GM12878 (cell line): ENCODE results near the gene ITGA5. TPM values are rescaled to one million over a fixed set of nuclear protein-coding genes. Genes with fewer than 3 reads are reported as not detected.

Source experiments
- ATAC-seq: fragments of 200-7000 bp; cut with Tn5 transposase; 3 replicates; pipeline ENCODE4 v1.9.1; 2020; ENCODE audit warnings: mild to moderate bottlenecking, moderate library complexity
- BruUV-seq: library from RNA; stranded (reverse); fragments of 400-500 nt; replicated peaks from 2 replicates; lab custom pipeline; 2021; lab: Mats Ljungman, UMichigan
- CTCF ChIA-PET: fragments of 300-600 bp; sonication (Branson Sonifier 250); formaldehyde crosslinking; extraction: SDS; loops from one replicate; lab custom pipeline; 2021; ENCODE audit warnings: inconsistent platforms; lab: Yijun Ruan, JAX
- POLR2A ChIA-PET: fragments of 350-600 bp; formaldehyde crosslinking; extraction: SDS; loops from one replicate; lab custom pipeline; 2021; ENCODE audit warnings: inconsistent platforms; lab: Charles Lee
- RAD21 ChIA-PET: fragments of 300-600 bp; sonication (Branson Sonifier 250); formaldehyde crosslinking; loops from one replicate; lab custom pipeline; 2023; ENCODE audit warnings: antibody characterized with exemption; ENCODE audit not compliant: unreplicated experiment; lab: Charles Lee
- SMC1A ChIA-PET: fragments of 300-600 bp; sonication (Branson Sonifier 250); formaldehyde crosslinking; loops from one replicate; lab custom pipeline; 2023; ENCODE audit not compliant: unreplicated experiment, uncharacterized antibody; lab: Charles Lee
- DNase-seq: peaks from one replicate; pipeline ENCODE4 v3.0.0-alpha.2; 2011; ENCODE audit warnings: low read depth, low spot score
- FAIRE-seq: peaks from 3 replicates; lab custom pipeline; 2011; peaks lifted over from hg19 to GRCh38; lab: Jason Lieb, UNC
- H2AFZ ChIP-seq: 2 replicates; pipeline ENCODE4 v1.6.0; 2011; ENCODE audit warnings: low read depth, low read length, control low read depth; ENCODE audit not compliant: control insufficient read depth
- H3K27ac ChIP-seq: 2 replicates; pipeline ENCODE4 v1.5.1; 2011; ENCODE audit warnings: control low read depth; ENCODE audit not compliant: control insufficient read depth, insufficient read depth
- H3K27me3 ChIP-seq, 2 experiments: replicated peaks in 1 of 2; 2 replicates each; pipeline versions ENCODE4 v1.6.0 to v1.6.1; 2011; ENCODE audit warnings: low read length in 1 of 2; ENCODE audit not compliant: control insufficient read depth in 2 of 2, insufficient read depth in 2 of 2
- H3K36me3 ChIP-seq, 2 experiments: 2 replicates each; pipeline ENCODE4 v1.5.1; 2011; ENCODE audit warnings: low read length in 1 of 2; ENCODE audit not compliant: control insufficient read depth in 2 of 2, insufficient read depth in 2 of 2
- H3K4me1 ChIP-seq: 2 replicates; pipeline ENCODE4 v1.6.1; 2011; ENCODE audit warnings: mild to moderate bottlenecking, low read length, moderate library complexity, mixed read lengths; ENCODE audit not compliant: control insufficient read depth, insufficient read depth
- H3K4me2 ChIP-seq: 2 replicates; pipeline ENCODE4 v1.6.0; 2011; ENCODE audit warnings: control low read depth; ENCODE audit not compliant: control insufficient read depth, insufficient read depth
- H3K4me3 ChIP-seq: fragments of 200-600 bp; sonication (generic); 2 replicates; pipeline ENCODE4 v1.5.1; 2016
- H3K79me2 ChIP-seq: 2 replicates; pipeline ENCODE4 v1.6.0; 2011; ENCODE audit warnings: low read length; ENCODE audit not compliant: control insufficient read depth, insufficient read depth
- H3K9ac ChIP-seq: 2 replicates; pipeline ENCODE4 v1.8.0; 2011; ENCODE audit warnings: low read length, control low read depth, mixed read lengths; ENCODE audit not compliant: control insufficient read depth, insufficient read depth
- H3K9me3 ChIP-seq: replicated peaks from 3 replicates; pipeline ENCODE4 v1.5.1; 2011; ENCODE audit warnings: mild to moderate bottlenecking, low read length; ENCODE audit not compliant: control insufficient read depth, insufficient read depth
- H4K20me1 ChIP-seq: 2 replicates; pipeline ENCODE4 v1.6.0; 2011; ENCODE audit not compliant: control insufficient read depth, insufficient read depth
- ATF7 ChIP-seq: fragments of 450-650 bp; IDR thresholded peaks from 2 replicates; pipeline ENCODE4 v1.6.1; 2016; ENCODE audit warnings: low read depth, mild to moderate bottlenecking
- CBX3 ChIP-seq: fragments of 200-600 bp; sonication (generic); IDR thresholded peaks from 2 replicates; pipeline ENCODE4 v1.6.1; 2016; ENCODE audit warnings: low read depth, borderline replicate concordance
- CEBPB ChIP-seq, 2 experiments: fragments of 150-350 bp in 1 of 2; IDR thresholded peaks; 2 replicates each; pipeline ENCODE4 v1.6.1; 2012 to 2014; ENCODE audit warnings: low read depth in 2 of 2, low read length in 2 of 2, borderline replicate concordance in 1 of 2, inconsistent platforms in 1 of 2
- CHD2 ChIP-seq: IDR thresholded peaks from 2 replicates; pipeline ENCODE4 v1.6.1; 2011; ENCODE audit warnings: low read depth, low read length, improper control_type of control experiment, borderline replicate concordance
- CREM ChIP-seq: IDR thresholded peaks from 2 replicates; pipeline ENCODE4 v1.6.1; 2014; ENCODE audit warnings: antibody characterized with exemption, low read depth
- E2F8 ChIP-seq: fragments of 450-650 bp; IDR thresholded peaks from 2 replicates; pipeline ENCODE4 v1.6.1; 2018; ENCODE audit warnings: mild to moderate bottlenecking, low read depth, moderate library complexity; ENCODE audit not compliant: partially characterized antibody
- FOXK2 ChIP-seq: fragments of 450-650 bp; IDR thresholded peaks from 2 replicates; pipeline ENCODE4 v1.6.1; 2017; ENCODE audit warnings: mild to moderate bottlenecking, moderate library complexity
- HDAC6 ChIP-seq: fragments of 200-600 bp; sonication (generic); IDR thresholded peaks from one replicate; pipeline ENCODE4 v1.8.0; 2017; ENCODE audit warnings: antibody characterized with exemption; ENCODE audit not compliant: unreplicated experiment
- JUNB ChIP-seq: IDR thresholded peaks from 2 replicates; pipeline ENCODE4 v1.6.1; 2016; ENCODE audit warnings: antibody characterized with exemption, mild to moderate bottlenecking
- KLF5 ChIP-seq: fragments of 450-650 bp; IDR thresholded peaks from 2 replicates; pipeline ENCODE4 v1.6.1; 2014; ENCODE audit warnings: mild to moderate bottlenecking; ENCODE audit not compliant: partially characterized antibody
- PAX5 ChIP-seq: IDR thresholded peaks from 2 replicates; pipeline ENCODE4 v1.6.1; 2011; ENCODE audit warnings: low read depth, low read length, borderline replicate concordance
- RFX5 ChIP-seq: IDR thresholded peaks from 2 replicates; pipeline ENCODE4 v1.6.1; 2011; ENCODE audit warnings: low read depth, low read length, improper control_type of control experiment
- SPI1 ChIP-seq: IDR thresholded peaks from 2 replicates; pipeline ENCODE4 v1.6.1; 2011; ENCODE audit warnings: low read depth, mild to moderate bottlenecking, low read length, moderate library complexity, borderline replicate concordance; ENCODE audit not compliant: insufficient read depth
- STAT3 ChIP-seq: IDR thresholded peaks from 2 replicates; pipeline ENCODE4 v1.6.1; 2011; ENCODE audit warnings: low read depth, low read length, improper control_type of control experiment
- WGBS: methylation state at CpG from one replicate; pipeline ENCODE4 v1.1.6; 2016; ENCODE audit warnings: low lambda C conversion rate; ENCODE audit not compliant: insufficient replicate concordance, insufficient coverage; ENCODE audit errors: missing lambda C conversion rate; 5-methylcytosine and 5-hydroxymethylcytosine counted together
- in situ Hi-C: fragments of 300-500 bp; cut with MboI; formaldehyde crosslinking; loops from 9 replicates; pipeline ENCODE4 v1.14.3; 2018; ENCODE audit warnings: mixed read lengths
- intact Hi-C: fragments of 100-400 bp; cut with micrococcal nuclease; formaldehyde crosslinking; loops from one replicate; pipeline ENCODE4 v1.14.2; 2022; ENCODE audit not compliant: unreplicated experiment
- polyA plus RNA-seq, 11 experiments: library from polyadenylated mRNA; depleted of rRNA in 4 of 11; unstranded in 6 of 11; stranded (reverse) in 5 of 11; fragments of >200 nt; fragmentation: Nextera tagmentation in 4 of 11; fragmentation: Illumina TruSeq in 1 of 11; extraction: Ambion mirVana in 4 of 11; extraction: Trizol in 1 of 11; gene quantifications; 1 replicate in 1 of 11; 2 replicates in 10 of 11; pipeline versions ENCODE4 v1.2.1 to v1.2.3, GENCODE V29; 2011 to 2016; ENCODE audit warnings: inconsistent platforms in 2 of 11, missing spikeins in 2 of 11, low read depth in 1 of 11
- total RNA-seq, 4 experiments: library from RNA; depleted of rRNA in 3 of 4; stranded (reverse); fragments of >200 nt in 3 of 4; fragmentation: Illumina TruSeq in 1 of 4; extraction: Trizol in 1 of 4; gene quantifications; 2 replicates each; pipeline versions ENCODE4 v1.2.1 to v1.2.3, GENCODE V29; 2013 to 2021

ITGA5 gene
- total and polyA plus RNA-seq, 10 of the 15 experiments (the other 5 are each of a cell fraction or from before 2014, with no cell fraction given), result 0.15 to 22.5 (median 0.61) TPM

DNA sequence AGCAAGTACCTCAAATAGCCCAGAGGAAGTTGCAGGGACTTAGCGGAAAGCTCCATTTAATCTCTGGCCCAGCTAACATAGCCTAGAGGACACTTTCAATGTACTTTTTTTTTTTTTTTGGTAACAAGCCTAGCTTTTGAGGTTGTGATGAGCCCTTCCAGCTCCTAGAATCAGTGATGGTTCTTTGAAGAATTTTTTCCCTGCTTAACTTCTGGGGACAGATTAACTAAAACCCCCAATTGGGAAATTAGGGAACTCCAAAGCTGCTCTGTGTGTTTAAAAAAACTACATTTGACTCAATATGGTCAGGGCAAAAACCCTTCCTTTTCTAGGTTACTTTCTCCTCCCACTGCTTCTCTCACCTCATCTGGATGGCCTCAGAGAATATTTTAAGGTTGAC is 23.9 kb upstream of the ITGA5 start:
- H2AFZ ChIP-seq, result no peak overlapping the region
- WGBS, result 100% methylated on average over 1 of the region's 1 CpG
- CTCF ChIA-PET, result interaction anchor here (0.7 to 33.3 kb wide), 12 partner anchors 8 to 202 kb away, joined by 3 to 1071 read pairs (median 3); no protein-coding TSS in a partner anchor
- SMC1A ChIA-PET, result interaction anchor here (0.6 to 21.0 kb wide), 7 partner anchors 11 to 228 kb away, joined by 3 to 469 read pairs (median 3); no protein-coding TSS in a partner anchor
- BruUV-seq, result no TSS peak
- H3K27ac ChIP-seq, result no peak overlapping the region
- H3K9ac ChIP-seq, result no peak overlapping the region
- H3K4me1 ChIP-seq, result 0 out of 2 replicates have a peak, but pooled peaks cover 5% of the 10 kb centered on the region
- TF ChIP-seq RFX5 (no peak), FOXK2 (no peak), CHD2 (no peak), CEBPB (IDR thresholded peaks at IDR 0.05; ENCODE audit: borderline replicate concordance in 1 of 2, low read depth in 2 of 2, low read length in 2 of 2) (no peak)
- no peak overlapping the region for H3K4me3 ChIP-seq
- H3K79me2 ChIP-seq, result no peaks in the 10 kb centered on the region
- H3K9me3 ChIP-seq, result no peaks in the 10 kb centered on the region
- intact Hi-C loops, result no loop called here
- H3K36me3 ChIP-seq, result no peaks in the 10 kb centered on the region
- no peak for FAIRE-seq
- H3K4me2 ChIP-seq, result no peak overlapping the region
- H3K27me3 ChIP-seq, result no peaks in the 10 kb centered on the region; a peak in 1 of 4 replicates
- no peaks in the 10 kb centered on the region for H4K20me1 ChIP-seq
- in situ Hi-C loops, result no loop called here
- no peak for ATAC-seq
- RAD21 ChIA-PET, result interaction anchor here (0.7 to 4.5 kb wide), 5 partner anchors 10 to 43 kb away, joined by 3 to 50 read pairs (median 3); no protein-coding TSS in a partner anchor
- POLR2A ChIA-PET, result interaction anchor here (0.7 to 2.3 kb wide), 2 partner anchors 44 kb away, joined by 4 to 5 read pairs; no protein-coding TSS in a partner anchor
- DNase-seq, result no peak

- H2AFZ ChIP-seq, result no peak overlapping the region
- H3K4me2 ChIP-seq, result no peak overlapping the region
- ATAC-seq (no peak), DNase-seq (no peak), FAIRE-seq (no peak)
- H3K9me3 ChIP-seq, result no peaks in the 10 kb centered on the region
- in situ Hi-C loops, result no loop called here
- SMC1A ChIA-PET, result interaction anchor here (1.2 to 21.0 kb wide), 2 partner anchors 12 to 41 kb away, joined by 4 to 469 read pairs; no protein-coding TSS in a partner anchor
- H3K4me3 ChIP-seq, result no peak overlapping the region
- no peak overlapping the region for H3K27ac ChIP-seq
- H3K4me1 ChIP-seq, result 0 out of 2 replicates have a peak, but pooled peaks cover 7% of the 10 kb centered on the region
- POLR2A ChIA-PET, result no interaction called here
- no peaks in the 10 kb centered on the region for H3K79me2 ChIP-seq
- RAD21 ChIA-PET, result interaction anchor here (1.3 to 4.5 kb wide), 2 partner anchors 9 to 43 kb away, joined by 3 to 50 read pairs; no protein-coding TSS in a partner anchor
- CTCF ChIA-PET, result interaction anchor here (0.5 to 33.3 kb wide), 5 partner anchors 9 to 71 kb away, joined by 3 to 1071 read pairs (median 4); partner anchors contain the start of gene ITGA5
- no TSS peak for BruUV-seq
- no peak overlapping the region for H3K9ac ChIP-seq
- no peaks in the 10 kb centered on the region for H4K20me1 ChIP-seq
- intact Hi-C loops, result no loop called here
- H3K27me3 ChIP-seq, result no peaks in the 10 kb centered on the region; a peak in 1 of 4 replicates
- WGBS, result 41% methylated on average over 2 of the region's 2 CpGs
- no peaks in the 10 kb centered on the region for H3K36me3 ChIP-seq
- TF ChIP-seq SPI1 (no peak), KLF5 (no peak), STAT3 (no peak), ATF7 (no peak), HDAC6 (no peak), CBX3 (no peak), CREM (no peak), FOXK2 (no peak), E2F8 (no peak), PAX5 (no peak), JUNB (no peak)
Measured at GRCh38 chr12:54442099-54442498, 23.0 kb upstream of the ITGA5 start.
